Sigmoid colon (tissue), 3 donors: ENCODE data around the gene RNF223.

Experiments used
- CTCF ChIP-seq, 4 experiments: fragments of 450-650 bp in 3 of 4; fragments of 200-600 bp in 1 of 4; IDR thresholded peaks; one replicate each; pipeline ENCODE4 v1.5.1; 2016 to 2019; ENCODE audit warnings: antibody characterized with exemption in 4 of 4, mild to moderate bottlenecking in 3 of 4, moderate library complexity in 2 of 4
- POLR2A ChIP-seq, 2 donors: fragments of 450-650 bp; IDR thresholded peaks; one replicate each; pipeline ENCODE4 v1.6.1; 2016; ENCODE audit warnings: antibody characterized with exemption in 2 of 2, mild to moderate bottlenecking in 2 of 2, moderate library complexity in 2 of 2

GRCh38 chr1:1053682-1054081, 20.4 kb downstream of the RNF223 start:
- TF ChIP-seq CTCF (IDR thresholded peaks at IDR 0.05): no peak
- no peak for TF ChIP-seq POLR2A (IDR thresholded peaks at IDR 0.05)
